ENCODE data around the gene TNFRSF1A.

TNFRSF1A gene

DNA sequence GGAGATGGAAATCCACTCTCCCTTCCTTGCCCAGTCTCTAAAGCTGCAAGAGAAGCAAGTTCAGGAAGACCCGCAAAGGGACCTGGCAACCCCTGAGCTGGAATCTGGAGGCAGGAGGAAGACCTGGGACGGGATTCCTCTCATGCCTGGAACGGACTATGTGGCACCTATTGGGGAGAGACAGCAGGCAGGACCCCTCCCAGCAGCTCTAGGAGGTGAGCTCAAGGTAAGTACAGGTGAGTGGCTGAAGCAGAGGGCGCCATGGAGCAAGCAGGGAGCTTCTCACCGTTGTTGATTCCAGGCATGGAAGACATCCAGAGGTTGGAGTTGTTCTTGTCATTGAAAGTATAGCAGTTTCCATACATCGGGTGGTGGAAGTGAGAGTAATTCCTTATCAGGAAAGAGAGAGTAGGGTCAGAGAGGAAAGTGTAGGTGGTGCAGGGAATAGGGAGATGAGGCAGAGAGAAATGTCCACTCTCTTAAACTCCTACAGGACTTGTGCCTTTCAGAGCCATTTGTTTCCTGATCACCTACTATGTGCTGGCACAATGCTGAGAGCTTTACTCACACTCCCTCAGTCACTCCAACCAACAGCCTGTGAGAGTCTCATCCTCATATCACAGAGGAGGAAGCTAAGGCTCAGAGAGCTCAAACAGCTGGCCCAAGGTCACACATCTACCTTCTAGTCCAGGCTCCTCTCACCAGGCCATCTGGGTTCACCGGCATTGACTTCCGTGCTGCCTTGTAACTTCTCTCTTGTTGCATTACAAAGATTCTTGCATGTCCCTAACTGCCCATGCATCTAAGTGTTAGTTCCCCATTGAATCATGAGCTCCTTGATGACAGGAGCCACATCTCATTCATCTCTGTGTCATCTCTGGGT, 13.9 kb upstream of the TNFRSF1A start:
- no peak overlapping the region for H3K4me3 Mint-ChIP-seq
- peaks cover 18% of the 10 kb centered on the region for H3K4me1 Mint-ChIP-seq
- TF ChIP-seq, protein P1, sequence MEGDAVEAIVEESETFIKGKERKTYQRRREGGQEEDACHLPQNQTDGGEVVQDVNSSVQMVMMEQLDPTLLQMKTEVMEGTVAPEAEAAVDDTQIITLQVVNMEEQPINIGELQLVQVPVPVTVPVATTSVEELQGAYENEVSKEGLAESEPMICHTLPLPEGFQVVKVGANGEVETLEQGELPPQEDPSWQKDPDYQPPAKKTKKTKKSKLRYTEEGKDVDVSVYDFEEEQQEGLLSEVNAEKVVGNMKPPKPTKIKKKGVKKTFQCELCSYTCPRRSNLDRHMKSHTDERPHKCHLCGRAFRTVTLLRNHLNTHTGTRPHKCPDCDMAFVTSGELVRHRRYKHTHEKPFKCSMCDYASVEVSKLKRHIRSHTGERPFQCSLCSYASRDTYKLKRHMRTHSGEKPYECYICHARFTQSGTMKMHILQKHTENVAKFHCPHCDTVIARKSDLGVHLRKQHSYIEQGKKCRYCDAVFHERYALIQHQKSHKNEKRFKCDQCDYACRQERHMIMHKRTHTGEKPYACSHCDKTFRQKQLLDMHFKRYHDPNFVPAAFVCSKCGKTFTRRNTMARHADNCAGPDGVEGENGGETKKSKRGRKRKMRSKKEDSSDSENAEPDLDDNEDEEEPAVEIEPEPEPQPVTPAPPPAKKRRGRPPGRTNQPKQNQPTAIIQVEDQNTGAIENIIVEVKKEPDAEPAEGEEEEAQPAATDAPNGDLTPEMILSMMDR (IDR thresholded peaks at IDR 0.05; ENCODE audit: unreplicated experiment in 3 of 3): no peak
- peaks cover 11% of the 10 kb centered on the region for H3K27me3 Mint-ChIP-seq (ENCODE audit: low read depth)
- H3K9me3 Mint-ChIP-seq: no peaks in the 10 kb centered on the region
- H3K27ac Mint-ChIP-seq: no peak overlapping the region
- peaks cover 4% of the 10 kb centered on the region for H3K36me3 Mint-ChIP-seq (ENCODE audit: low read depth)

DNA sequence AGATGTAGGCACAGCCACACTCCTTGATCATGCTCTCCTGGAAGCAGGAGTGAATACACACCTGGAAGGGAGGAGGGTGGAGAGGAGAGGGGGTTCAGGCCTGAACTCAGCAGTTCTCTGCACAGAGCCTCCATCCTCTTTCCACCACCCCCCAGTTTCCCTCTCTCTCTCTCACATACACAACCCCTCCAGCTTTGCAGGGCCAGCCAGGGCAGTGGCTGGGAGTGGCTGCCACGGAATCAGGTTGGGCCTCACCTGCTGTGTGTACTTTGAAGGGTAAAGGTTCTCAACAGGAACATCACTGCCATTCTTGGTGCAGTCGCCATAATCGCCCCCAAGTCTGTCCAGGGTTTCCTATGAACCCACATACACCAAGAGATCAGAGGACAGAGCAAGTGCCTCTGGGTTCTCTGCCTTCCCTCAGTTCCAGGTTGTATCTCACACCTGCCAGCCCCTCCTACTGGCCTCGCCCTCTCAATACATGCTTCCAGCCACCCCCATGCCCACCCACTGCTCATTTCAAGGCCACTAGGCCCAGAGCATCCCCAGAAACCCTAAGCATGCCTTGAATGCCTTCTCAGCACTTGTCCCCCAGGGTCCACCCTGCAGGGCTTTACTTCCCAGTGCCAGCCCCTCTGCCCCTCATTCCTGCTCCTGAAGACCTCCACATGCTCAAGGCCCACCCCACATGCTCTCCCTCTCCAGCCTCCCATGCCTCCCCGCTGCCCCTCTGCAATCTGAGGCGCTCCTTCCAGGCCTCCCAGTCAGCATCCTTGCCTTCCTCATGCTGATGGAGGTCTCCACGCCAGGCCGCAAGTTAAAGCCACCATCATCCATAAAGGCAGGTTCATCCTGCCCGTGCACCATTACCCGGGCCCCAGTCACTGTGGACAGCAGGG, 12.9 kb upstream of the TNFRSF1A start:
- Mint-ChIP-seq H3K27me3 (ENCODE audit: low read depth) (peaks cover 11% of the 10 kb centered on the region), H3K36me3 (ENCODE audit: low read depth) (peaks cover 4% of the 10 kb centered on the region), H3K4me1 (peaks cover 11% of the 10 kb centered on the region), H3K9me3 (no peaks in the 10 kb centered on the region), H3K27ac (no peak overlapping the region), H3K4me3 (no peak overlapping the region)
- TF ChIP-seq, protein P1 (IDR thresholded peaks at IDR 0.05; ENCODE audit: unreplicated experiment in 3 of 3): no peak

DNA sequence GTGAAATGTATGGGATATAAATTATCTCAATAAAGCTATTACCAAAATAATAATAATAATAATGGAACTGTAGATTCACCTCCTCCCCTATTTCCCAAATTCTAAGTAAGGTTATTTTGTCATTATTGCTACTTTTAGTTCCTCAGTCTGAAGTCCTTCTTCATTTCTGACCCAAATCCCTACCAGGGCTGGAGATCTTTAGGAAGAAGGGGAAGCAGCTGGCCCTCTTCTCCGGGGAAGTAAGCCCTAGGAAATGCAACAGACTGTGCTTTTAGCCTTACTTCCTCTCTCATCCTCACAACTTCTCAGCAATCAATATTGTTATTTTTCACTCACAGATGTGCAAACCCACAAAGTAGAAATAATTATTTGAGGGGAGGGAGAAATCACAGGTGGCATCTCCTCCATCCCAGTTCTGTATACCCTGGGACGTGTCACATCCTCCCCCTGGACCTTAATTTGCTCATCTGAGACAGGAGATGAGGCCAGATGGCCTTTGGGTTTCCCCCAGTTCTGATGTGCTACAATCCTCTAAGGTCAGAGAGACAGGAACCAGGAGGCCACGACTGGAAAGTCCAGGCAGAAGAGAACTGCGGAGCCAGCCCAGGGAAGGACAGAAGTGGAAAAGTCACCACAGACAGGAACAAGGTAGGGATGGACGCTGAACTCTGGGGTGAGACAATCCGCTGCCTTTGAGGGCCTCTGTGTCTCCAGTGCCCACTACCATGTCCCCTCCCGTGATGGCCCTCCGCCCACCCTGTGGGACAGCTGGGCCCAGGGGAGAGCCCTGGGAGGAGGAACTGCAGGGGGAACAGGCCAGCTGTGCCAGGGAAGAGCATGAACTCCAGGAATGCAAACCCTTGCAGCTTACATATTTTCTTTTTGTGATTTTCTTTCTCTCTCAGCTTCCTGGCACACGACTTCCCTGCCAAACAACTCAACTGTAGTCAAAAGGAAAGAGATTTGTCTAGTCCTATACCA, 10.6 kb upstream of the TNFRSF1A start:
- TF ChIP-seq, protein P1 (IDR thresholded peaks at IDR 0.05; ENCODE audit: unreplicated experiment in 3 of 3): no peak
- peak overlapping the region; percentile 33 to 90 (median 78) for H3K27ac Mint-ChIP-seq
- H3K9me3 Mint-ChIP-seq: no peaks in the 10 kb centered on the region
- H3K27me3 Mint-ChIP-seq (ENCODE audit: low read depth): peaks cover 7% of the 10 kb centered on the region
- no peak overlapping the region for H3K4me3 Mint-ChIP-seq
- peaks cover 4% of the 10 kb centered on the region for H3K36me3 Mint-ChIP-seq (ENCODE audit: low read depth)
- H3K4me1 Mint-ChIP-seq: peaks cover 11% of the 10 kb centered on the region

DNA sequence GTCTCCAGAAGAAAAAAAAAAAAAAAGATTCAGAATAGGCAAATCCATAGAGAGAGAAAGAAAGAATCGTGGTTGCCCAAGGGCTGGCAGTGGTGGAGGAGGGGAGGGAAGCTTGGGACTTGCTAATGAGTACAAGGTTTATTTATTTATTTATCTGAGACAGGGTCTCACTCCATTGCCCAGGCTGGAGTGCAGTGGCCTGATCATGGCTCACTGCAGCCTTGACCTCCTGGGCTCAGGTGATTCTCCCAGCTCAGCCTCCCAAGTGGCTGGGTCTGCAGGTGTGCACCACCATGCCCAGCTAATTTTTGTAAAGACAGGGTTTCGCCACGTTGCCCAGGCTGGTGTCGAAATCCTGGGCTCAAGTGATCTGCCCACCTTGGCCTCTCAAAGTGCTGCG, 9.7 kb upstream of the TNFRSF1A start:
- H3K9me3 Mint-ChIP-seq: no peaks in the 10 kb centered on the region
- no peak overlapping the region for H3K4me3 Mint-ChIP-seq
- H3K4me1 Mint-ChIP-seq: peaks cover 11% of the 10 kb centered on the region
- TF ChIP-seq, protein P1 (IDR thresholded peaks at IDR 0.05; ENCODE audit: unreplicated experiment in 3 of 3): no peak
- H3K27me3 Mint-ChIP-seq (ENCODE audit: low read depth): peaks cover 7% of the 10 kb centered on the region
- H3K36me3 Mint-ChIP-seq (ENCODE audit: low read depth): peaks cover 4% of the 10 kb centered on the region
- H3K27ac Mint-ChIP-seq: no peak overlapping the region
